Activated CD4-positive, CD25-positive, alpha-beta regulatory T cell treated with anti-CD3 and anti-CD28 coated beads, Interleukin-2, amount 50 U/mL, for 72 hours (primary cell): Measurements from ENCODE around the gene NOD1.
"Not testable (repeated sequence)": the region's sequence is repeated elsewhere in the genome, so short reads cannot be mapped to it uniquely, and the experiment has no call there.

Source experiments
- DNase-seq: peaks from one replicate; pipeline ENCODE4 v3.0.0; 2021

Gene NOD1

DNA sequence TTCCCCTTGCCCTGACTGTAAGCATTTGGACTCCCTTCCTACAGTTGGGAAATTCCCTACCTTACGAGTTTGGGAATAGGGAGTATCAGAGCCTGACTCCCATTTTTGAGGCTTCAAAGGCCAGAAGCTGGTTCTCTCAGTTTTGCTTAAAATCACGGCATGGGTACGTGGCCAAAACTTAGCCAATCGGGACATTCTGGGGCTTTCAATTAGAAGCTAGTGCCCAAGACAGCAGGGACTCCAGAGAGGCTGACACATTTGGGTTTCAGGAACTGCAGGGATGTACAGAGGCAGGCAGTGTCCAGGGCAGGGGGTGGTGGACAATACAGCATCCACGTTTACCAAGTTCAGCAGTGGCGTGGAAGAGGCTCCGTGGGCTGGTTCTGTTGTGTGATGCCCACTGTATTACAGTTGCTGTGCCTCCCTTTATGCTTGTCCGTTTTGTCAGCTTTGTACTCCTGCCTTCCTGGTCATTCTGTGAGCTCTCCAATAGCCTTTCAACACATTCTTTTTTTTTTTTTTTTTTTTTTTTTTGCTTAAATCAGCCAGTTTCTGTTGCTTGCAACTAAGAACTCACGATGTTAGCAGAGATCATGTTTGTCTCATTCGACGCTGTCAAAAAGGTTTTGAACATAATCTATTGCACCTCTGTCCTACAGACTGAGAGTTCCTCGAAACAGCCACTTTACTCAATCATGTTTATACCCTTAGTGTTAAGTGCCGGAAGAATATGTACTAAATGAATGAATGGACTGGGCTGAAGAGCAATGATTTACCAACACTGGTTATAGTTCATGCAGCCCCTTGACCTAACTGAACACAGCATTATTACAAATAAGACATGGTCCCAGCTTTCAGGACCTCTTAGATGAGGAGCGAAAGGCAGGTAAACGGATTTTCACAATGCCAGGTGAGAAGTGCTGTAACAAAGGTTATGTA, 25.0 kb upstream of the NOD1 start:
- no peak for DNase-seq

DNA sequence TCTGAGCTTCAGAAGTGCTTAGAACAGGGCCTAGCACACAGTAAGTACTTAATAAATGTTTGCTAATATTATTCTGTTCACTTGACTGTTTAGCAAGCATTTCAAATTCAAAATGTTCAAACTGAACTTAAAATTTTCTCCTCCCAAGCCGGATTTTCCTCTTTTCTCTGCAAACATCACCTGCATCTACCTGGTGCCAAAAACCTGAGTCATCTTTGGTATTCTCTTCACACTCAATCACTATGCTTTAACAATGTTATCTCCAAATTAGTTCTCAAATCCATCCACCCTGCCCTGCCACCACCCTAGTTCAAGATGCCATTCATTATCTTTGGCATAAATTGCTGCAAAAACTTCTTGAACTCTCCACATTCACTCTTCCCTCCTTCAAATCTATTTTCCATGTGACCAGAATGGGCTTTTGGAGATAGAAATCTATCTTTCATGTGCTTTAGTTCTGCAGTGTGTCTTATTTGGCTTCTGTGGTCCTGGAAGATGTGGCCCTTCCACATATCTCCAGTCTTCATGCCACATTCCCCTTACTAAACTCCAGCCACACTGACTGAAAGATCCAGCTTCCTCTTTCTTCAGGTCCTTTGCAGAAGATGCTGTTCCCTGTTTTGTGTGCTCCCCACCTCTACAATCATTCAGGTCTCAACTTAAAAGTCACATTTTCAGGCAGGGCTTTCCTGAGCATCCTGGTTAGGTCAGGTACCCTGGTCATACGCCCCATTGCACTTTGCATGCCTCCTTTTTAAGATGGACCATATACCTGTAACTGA, 24.1 kb upstream of the NOD1 start:
- DNase-seq = no peak

GRCh38 chr7:30501264-30501663, 22.7 kb upstream of the NOD1 start:
- no peak for DNase-seq

GRCh38 chr7:30493228-30493627, 14.6 kb upstream of the NOD1 start:
- DNase-seq = no peak

DNA sequence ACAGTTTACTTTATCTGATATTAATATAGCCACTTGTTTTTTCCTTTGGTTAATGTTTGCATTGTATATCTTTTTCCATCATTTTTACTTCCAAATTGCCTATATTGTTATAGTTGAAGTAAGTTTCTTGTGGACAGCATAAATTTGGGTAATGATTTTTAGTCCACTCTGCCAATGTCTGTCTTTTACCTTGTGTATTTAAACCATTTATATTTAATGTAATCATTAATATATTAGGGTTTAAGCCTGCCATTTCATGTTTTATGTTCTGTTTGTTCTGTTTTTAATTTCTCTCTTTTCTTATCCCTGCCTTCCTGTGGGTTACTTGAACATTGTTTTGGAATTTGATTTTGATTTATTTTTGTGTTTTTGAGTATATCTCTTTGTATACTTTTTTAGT, 12.8 kb upstream of the NOD1 start:
- DNase-seq = no peak

GRCh38 chr7:30487371-30487770, 8.8 kb upstream of the NOD1 start:
- DNase-seq = no peak

DNA sequence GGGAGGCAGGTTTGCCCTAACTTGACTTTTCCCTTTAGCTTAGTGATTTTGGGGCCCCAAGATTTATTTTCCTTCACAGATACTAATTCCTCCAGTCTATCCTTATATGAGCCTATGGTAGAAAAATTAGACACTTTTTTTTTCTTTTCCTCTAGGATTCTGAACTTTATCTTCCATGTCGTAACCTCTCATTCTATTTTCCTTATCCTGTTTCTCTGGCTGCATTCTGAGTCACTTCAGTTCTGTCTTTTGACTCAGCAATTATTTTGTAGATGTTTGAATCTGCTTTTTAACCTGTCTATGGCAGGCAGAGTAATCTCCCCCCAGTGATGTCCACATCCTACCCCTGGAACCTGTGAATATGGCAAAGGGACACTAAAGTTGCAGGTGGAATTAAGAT, 7.1 kb upstream of the NOD1 start:
- DNase-seq = no peak

- DNase-seq = not testable (repeated sequence)
Measured at GRCh38 chr7:30481416-30481815, 2.8 kb upstream of the NOD1 start.

DNA sequence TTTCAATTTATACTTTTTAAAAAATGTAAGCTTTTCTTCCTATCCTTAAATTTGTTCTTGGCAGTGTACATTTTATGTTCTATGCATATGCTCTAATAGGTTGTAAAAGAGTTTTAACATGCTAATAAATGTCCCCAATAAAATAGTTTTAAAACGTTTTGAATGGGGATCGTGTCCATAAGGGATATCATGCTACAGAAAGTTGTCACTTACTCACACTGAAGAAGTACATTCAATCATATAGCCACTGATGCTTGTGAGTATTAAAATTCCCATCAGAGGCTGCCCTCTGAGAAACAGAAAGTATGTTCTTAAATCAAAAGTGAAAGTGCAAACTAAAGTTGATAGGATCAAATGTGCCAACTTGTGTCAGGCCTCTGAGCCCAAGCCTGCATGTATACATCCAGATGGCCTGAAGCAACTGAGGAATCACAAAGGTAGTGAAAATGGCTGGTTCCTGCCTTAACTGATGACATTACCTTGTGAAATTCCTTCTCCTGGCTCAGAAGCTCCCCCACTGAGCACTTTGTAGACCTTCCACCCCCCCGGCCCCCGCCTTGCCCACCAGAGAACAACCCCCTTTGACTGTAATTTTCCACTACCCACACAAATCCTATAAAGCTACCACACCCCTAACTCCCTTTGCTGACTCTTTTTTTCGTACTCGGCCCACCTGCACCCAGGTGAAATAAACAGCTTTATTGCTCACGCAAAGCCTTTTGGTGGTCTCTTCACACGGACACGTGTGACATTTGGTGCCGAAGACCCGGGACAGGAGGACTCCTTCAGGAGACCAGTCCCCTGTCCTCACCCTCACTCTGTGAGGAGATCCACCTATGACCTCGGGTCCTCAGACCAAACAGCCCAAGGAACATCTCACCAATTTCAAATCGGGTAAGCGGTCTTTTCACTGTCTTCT, 877 bp upstream of the NOD1 start:
- no peak for DNase-seq

DNA sequence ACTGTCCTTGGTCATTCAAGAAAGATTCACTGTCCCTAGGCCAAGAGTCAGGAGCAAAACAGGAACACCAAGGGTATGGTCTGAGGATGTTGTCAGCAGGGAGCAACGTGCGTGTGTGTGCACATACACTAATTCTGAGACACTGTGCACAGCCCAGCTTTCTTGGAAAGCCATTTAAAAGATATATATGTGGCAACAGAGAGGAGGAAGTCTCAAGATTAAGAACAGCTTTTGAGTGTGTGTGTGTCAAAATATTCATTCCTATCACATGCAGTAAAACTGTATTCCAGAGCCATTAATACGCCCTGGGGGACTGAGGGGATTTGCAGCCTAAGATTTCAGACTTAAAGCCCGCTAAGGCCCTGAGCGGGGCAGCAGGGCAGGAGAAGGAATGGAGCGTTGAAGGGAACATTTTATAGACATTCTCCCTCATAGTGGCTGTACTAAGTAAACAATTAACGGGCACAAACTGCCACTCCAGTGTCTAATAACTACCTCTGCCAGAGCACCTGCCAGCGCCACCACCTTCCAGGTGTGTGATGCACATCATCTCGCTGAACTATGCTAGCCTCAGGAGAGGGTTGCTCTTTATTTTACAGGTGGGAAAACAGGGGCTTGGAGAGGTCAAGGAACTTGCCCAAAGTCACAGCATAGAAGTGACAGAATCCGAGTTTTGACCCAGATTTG, 2.0 kb downstream of the NOD1 start:
- DNase-seq = no peak

DNA sequence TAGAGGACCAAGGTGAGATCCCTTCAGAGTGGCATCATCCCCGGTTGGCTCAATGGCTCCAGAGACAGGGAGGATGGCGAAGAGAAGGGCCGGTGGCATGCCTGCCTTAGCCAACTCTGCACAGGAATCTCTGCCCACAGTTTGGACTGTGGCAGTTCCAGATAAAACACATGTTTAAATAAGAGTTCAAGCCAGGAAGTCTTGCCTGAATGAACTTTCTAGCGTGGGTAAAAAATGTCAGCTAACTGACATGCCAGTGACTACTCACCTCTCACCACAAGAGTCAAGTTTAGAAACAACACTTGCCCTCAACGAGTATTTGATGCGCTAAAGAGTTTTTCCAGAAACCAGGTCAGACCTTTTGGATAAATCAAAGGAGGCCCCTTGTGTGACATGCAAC, 3.0 kb downstream of the NOD1 start:
- DNase-seq = no peak

GRCh38 chr7:30474893-30475292, 3.7 kb downstream of the NOD1 start:
- no peak for DNase-seq

GRCh38 chr7:30474485-30474884, 4.1 kb downstream of the NOD1 start:
- no peak for DNase-seq

DNA sequence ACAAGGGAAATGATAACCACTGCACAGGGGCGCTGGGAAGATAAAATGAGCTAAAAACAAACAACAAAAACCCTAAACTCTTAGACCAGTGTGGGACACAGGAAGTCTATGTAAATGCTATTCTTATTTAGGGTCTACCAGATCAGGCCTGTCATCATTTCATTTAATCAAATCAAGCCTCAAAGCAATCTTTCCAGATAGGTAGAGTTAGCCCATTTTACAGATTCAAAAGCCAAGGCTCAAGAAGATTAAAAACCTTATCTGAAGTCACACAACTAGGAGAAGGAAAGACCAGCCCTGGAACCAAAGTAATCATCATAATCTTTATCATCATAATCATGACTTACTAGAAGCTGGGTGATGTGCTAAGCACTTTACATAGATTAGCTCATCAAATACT, 4.7 kb downstream of the NOD1 start:
- no peak for DNase-seq

DNA sequence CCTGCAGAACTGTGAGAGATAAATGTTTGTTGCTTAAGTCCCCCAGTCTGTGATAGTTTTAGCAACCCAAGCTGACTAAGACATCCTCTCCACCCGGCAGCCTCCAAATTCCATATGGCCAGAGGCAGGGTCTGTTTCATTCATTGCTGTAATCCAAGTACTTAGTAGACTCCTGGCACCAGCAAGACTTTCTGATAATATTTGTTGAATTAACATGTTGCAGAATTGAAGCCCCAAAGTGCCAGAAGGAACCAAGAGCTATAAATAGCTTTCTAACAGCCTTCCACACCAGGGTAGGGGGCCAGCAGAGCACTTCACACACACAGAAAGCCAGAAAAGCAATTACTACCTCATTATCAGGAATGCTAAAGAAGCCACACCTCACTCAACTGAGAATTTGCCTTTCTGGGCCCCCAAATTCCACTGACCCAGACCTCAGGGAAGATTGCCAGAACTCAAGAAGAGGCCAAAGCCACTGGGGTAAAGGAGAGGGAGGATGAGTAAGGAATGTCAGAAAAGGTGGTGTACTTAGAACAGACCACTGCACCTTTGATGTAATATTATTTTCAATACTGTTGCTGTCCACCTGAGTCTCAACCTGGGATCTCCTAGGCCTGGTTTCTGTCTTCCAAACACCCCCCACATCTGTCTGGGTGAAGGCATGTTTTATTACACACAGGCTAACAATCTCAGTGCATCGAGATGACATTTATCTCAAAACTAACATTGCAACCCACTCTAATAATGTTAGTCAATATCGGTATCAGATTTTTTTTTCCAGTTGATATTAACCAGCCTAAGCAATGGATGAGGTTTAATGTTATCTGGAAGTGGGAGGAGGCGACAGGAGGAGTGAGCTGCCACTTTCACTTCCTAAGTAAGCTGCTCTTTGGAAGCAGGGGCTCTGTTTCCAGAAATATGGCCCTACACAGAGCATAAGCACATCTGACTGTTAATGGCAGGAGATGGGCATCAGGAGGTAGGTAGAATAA, 5.5 kb downstream of the NOD1 start:
- DNase-seq = no peak

DNA sequence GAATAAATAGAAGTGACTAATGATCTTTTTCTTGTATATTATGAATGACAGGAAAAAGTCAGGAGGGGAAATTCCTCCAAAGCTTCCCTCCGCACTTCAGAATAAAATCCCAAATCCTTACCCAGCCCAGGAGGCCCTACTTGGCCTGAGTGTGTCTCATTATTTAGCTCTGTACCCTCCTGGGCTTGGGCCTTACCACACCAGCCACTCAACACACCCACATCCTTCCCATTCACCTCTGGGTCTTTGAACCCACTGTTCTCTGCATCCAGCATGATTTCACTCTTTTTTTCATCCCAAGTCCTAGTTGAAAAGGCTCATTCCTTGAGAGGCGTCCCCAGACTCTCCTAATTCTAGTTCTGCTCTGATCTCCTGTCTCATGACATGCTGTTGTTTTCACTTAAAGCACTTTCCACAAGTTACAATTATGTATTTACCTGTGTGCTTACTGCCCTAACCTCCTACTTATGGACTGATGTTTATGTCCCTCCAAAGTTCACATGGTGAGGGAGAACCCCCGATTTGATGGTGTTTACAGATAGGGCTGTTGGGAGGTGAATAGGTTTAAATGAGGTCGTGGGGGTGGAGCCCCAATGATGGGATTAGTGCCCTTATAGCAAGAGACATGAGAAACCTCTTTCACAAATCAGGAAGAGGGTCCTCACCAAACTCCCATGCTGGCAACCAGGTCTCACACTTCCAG, 6.4 kb downstream of the NOD1 start:
- DNase-seq = no peak

DNA sequence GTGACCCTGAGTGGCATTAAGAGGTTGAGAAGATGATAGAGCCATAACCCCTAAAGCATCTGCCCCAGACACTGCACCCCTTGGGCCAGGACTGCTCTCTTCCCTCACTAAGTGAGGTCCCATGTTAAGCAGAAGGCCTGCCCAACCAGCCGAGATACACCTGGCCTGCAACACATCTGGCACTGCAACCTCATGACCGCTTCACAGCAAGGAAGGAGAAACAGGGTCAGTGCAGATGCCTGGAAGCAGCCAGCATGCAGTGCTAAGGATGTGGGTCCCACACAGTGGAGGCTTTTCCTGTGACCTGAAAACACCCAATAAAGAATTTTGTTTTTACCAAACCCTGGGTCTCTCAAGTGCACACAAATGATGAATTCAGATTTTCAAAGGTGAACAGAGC, 7.4 kb downstream of the NOD1 start:
- DNase-seq = no peak

DNA sequence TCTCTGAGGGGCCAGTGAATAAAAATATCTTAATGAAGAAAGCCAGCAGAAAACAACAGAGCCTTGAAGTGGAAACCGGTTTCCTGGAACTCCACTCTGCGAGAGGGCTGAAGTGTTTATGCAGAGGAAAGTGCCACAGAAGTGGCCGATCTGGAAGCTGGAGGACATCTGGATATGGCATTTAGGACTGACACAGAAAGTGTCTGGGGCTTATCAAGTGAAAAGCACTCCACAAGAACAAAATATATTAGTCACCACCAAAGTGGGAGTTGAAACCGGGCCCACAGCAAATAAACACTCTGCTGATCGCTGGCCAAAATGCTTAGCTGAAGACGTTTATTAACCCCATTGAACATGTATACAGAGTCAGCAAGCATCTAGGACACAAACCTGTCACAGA, 7.8 kb downstream of the NOD1 start:
- no peak for DNase-seq

GRCh38 chr7:30470163-30470770, 8.3 kb downstream of the NOD1 start:
- no peak for DNase-seq

DNA sequence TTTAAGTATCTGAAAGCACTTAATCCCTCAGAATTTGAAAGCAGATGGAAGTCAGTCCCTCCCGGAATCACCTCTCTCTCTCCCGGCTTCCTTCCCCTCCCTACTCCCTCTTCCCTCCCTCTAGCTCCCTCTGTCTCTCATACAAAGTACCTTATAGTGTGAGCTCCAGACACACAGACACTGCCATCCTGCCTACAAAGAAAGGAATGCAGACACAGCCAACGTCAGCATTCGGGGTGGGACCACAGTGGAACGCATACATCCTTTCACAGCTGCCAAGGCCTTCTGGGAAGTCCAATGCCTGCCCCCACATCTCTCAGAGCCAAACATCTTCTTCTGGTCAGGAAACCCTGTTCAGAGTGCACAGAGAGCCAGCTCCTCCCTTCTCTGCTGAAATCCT, 9.3 kb downstream of the NOD1 start:
- no peak for DNase-seq
